NT2/D1 (cell line): ENCODE results near the gene ACSBG1.

Source experiments
- SUZ12 ChIP-seq: IDR thresholded peaks from 2 replicates; pipeline ENCODE4 v1.6.1; 2011; ENCODE audit not compliant: insufficient read length, insufficient read depth; ENCODE audit errors: extremely low read depth
- YY1 ChIP-seq: IDR thresholded peaks from 2 replicates; pipeline ENCODE4 v1.6.1; 2011; ENCODE audit not compliant: insufficient read length, insufficient read depth
- ZNF274 ChIP-seq: IDR thresholded peaks from 2 replicates; pipeline ENCODE4 v1.6.1; 2011; ENCODE audit warnings: mild to moderate bottlenecking, low read depth, low read length

DNA sequence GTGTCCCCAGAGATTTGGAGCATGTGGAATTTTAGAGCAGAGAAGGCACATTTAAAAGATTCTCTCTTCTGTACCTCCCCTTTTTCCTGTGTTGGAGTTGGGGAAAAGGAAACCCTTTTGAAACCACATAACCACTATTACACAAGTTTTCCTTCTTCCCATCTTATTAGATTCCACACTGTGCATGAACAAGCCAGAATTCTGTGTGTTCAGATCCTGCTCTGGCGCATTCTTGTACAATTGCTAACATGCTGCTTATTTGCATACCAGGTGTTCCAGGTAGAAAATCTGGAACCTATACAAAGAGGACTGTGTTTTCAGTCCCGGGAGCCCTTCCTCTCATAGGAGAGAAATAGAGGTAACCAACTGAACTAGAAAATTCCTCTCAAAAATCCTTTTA lies 100.6 kb downstream of the ACSBG1 start:
- TF ChIP-seq SUZ12 (no peak), ZNF274 (no peak), YY1 (no peak)
